ENCODE results near the gene IHH.

IHH gene

GRCh38 chr2:219060821-219061791, at the start of gene IHH:
Gene IHH, minus strand, starts transcription at chr2:219060921. Its CDS starts 454 bp downstream, at chr2:219060467.
- no peak for DNase-seq

DNA sequence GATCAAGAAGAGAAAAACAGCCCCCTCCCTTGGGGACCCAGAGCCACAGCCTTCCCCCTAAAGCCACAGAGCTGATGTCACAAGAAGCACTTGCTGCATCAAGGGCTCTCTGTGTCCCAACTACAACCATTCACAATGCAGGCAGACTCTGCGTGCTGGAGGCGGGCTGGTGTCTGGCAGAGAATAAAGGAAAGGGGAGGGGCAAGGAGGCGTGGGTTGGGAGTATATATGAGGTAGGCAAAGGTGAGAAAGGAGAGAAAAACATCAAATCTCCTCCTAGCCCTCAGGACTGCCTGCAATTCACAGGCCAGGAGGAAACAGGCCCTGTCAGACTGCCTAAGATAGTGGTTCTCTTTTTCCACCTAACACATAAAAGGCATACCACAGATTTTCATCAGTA, 48.8 kb upstream of the IHH start:
- DNase-seq = no peak

- no peak for DNase-seq
These were observed 47.0 kb upstream of the IHH start for GRCh38 chr2:219107758-219108157.

DNA sequence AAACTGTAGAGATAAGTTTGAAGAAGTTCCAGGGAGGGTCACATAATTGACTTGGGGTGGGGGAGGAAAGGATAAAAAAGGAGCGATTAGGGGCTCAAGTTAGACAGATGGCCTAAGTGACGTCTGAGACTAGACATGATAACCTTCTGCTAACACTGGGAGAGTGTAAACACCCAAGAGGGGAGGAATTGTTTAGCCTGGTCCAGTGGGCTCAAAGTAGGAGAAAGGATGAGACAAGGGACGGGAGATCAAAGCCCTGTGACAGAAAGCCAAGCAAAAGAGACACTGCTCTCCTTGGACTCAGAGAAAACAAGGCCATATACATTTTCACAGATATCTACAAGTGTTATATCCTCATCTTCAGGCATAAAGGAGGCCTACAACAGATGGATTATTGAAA, 45.5 kb upstream of the IHH start:
- no peak for DNase-seq

GRCh38 chr2:219104107-219105035, 43.6 kb upstream of the IHH start:
- DNase-seq = no peak

DNA sequence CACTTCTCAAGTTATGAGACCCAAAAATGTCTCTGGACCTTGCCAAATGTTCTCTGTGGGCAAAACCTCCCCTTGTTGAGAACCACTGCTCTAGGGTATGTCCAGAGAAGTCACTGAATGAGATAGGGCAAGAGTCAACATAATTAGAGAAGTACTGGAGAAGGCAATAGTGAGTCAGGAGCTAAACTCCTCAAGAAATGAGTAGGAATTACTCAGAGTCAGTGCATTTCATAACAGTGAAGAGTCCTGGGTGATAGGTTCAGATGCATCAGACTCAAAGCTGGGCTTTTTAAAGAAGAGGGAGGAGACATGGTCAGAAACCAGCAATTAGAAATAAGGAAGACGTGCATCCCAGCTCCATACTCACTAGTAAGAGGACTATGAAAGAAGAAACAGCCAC, 38.6 kb upstream of the IHH start:
- no peak for DNase-seq

DNA sequence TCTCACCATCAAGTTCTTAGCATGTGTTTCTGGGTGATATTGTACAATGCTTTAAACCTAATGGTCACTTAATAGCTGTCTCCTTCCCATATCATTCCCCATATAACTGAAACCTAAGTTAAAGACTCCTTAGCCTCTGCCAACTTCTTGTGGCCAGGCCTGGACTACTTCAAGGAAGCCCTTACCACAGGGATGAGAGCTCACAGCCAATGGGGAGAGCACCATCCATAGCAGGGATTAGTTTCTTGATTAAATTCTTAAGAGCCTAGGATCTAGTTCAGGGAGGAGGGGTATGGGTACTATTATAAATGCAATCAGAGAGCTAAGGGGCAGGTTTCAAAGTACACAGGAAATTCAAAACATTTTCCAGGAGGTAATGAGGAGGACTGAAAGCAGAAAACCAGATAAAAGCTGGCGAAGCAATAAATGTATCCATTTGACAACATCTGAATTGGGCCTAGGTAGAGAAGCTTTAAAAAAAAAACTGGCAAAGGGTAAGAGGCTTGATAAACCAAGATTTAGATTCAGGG, 34.8 kb upstream of the IHH start:
- no peak for DNase-seq

DNA sequence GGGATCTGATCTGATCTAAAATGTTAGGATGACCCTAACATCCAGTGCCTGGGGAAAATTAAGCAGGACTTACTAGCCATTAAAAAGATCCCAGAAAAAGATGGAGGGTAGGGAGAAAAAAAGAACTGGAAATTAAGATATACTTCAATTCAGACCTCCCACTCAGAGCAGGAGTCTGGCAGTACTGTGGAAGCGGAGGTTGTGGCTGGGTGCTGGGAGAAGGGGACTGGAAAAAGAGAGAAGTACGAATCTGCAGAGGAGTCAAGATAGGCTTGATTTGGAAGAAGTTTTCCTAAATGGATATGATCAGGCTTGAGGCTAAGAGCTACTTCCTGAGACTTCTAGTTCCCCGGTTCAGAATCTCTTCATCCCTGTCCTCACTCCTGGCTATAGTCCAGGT, 33.5 kb upstream of the IHH start:
- no peak for DNase-seq

- no peak for DNase-seq
These were observed 29.9 kb upstream of the IHH start for GRCh38 chr2:219090436-219091299.

- DNase-seq = no peak
These were observed 28.6 kb upstream of the IHH start for GRCh38 chr2:219089330-219089729.

- DNase-seq = no peak
These were observed 27.1 kb upstream of the IHH start for GRCh38 chr2:219087848-219088247.

DNA sequence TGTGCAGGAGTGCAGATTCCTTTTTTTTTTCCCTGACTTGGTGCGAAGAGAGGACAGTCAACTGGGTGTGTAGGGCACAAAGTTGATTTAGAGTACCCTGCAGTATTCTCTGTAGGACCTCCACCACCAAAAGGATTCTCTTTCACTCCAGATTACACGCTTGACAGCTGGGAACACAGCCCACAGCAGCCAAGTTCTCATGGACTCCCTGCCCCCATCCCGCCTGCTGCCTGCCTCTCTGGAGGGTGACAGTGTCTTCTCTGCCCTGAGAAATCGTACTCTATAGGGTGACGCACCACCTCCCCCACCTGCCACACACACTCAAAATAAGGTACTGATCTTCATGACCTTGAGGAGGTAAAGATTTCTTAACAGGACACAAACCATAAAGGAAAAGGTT, 26.6 kb upstream of the IHH start:
- no peak for DNase-seq

DNA sequence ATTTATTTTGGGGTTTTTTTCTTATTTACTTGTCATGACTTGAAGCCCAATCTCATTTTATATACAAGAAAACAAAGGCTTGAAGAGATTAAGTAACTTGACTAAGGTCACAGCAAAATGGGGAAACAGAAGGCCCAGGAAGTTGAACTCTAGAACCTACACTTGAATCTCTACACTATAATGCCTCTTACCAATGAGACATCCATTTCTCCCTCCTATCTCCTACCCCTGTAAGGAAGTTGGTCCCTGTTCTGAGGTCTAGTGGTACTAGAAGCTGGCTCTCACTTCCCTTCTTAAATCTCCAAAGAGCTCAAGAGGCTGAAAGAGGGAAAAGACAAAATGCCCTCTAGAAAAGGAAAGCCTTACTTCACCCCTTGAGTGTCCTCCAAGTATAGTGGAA, 25.5 kb upstream of the IHH start:
- no peak for DNase-seq

DNA sequence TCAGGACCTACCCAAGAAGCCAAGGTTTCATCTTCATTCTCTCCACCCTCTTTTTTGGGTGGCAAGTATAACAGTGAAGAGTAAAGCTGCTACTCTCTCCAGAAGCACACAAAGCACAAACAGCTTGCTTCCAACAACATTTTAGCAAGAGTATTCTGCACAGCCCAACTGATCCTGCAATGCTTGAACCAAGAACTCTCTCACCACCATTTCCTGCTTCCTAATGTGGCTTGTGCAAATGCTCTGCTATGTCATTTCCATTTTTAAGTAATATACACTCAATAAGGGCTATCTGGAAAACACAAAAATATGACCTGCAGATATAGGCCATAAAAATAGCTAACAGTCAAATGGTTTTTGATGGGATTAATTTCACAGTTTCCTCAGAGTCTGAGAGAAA, 24.1 kb upstream of the IHH start:
- DNase-seq = no peak

GRCh38 chr2:219082332-219082958, 21.7 kb upstream of the IHH start:
- no peak for DNase-seq

GRCh38 chr2:219081701-219082331, 21.1 kb upstream of the IHH start:
- DNase-seq = no peak

DNA sequence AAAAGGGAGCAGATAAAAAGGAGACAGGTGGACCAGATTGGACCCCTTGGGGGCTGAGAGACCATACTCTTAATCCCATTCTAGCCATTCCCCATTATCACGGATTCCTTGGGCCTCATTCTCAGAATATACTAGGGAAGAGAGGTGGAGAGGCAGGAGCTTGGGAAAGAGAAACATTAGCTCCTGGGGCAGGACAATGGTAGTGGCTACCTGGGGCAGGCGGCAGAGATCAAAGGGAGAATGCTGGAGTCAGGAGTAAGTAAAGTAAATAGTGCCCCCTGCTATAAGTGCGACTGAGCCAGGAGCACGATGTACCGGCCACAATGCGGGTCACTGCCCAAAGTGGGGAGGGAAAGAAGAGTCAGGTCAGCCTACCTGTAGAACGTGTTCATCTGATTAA, 20.4 kb upstream of the IHH start:
- DNase-seq = no peak

DNA sequence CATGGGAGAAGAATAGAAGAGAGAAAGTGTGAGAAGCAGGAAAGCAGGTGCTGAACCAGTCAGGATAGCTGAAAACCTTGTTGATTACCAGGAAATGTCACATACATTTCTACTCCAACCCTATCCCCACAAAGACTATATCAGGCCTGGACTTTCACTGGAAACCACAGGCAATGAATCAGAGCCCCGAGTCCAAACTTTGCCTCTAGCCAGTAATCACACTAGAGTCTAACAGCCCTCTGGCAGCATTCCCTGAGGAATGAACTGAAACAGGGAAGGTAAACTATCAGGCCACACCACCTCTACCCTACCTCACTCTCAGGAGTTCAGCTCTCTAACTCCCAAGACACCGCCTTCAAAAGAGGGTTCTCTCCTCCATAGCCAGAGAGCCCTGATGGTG, 18.7 kb upstream of the IHH start:
- no peak for DNase-seq

DNA sequence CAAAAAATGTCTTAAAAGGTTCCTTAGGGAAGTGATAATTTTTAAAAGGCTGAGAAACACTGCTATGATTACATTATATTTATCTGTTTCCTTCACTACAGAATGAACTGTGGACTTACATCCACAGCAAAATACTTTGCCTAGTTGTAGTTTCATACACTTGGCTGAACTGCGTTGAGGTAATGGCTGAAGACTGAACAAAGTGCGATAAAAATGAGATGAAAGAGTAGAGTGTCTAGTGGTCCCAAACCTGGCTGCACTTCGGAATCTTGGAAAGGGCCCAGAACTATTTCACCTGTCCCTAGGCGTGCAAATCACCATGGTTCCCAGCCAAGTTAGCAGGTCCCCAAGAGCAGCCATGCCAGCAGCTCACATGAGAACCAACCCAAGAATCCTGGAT, 18.2 kb upstream of the IHH start:
- no peak for DNase-seq

DNA sequence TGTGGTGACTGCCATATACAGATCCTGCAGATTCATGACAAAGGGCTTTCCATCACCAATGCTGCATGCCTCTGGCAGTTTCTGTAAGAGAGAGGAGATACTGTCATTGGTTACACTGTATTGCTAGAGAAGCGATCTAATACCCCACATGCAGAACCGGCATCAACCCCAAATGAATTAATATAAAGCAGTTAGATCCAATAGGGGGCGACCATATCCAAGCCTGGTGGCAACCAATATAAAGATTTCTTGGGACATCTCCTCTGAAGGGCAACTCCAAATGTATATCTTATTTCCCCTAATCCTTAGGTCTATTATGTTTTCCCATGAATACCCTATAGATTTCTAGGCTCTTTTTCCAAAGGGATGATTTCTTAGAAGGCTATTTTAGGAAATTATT, 17.4 kb upstream of the IHH start:
- DNase-seq = no peak

DNA sequence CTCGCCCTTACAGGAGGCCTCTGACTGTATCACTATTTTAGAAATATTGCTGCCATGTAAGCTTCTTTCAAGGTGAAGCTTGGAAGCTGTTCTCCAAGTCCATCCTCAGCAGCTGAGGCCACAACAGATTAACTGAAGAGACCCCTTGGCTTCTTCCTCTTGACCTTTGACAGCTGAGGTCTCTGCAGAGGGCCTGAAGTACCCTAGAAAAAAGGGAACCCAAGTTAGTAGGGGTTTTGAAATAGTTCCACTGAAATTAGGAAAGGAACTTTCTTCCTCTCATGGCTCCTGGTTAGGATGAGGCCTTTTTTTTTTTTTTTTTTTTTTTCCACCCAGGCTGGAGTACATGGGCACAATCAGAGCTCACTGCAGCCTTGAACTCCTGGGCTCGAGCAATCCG, 15.5 kb upstream of the IHH start:
- no peak for DNase-seq

Measured in activated CD4-positive, CD25-positive, alpha-beta regulatory T cell (primary cell).